Stimulated activated CD8-positive, alpha-beta memory T cell treated with anti-CD3 and anti-CD28 coated beads, Interleukin-4, amount 100 ng/mL, for 1 hour (primary cell): ENCODE results near the gene PTMS.

Source experiments
- DNase-seq, 2 donors: peaks; one replicate each; pipeline ENCODE4 v3.0.0-alpha.2; 2020; ENCODE audit warnings: low read depth in 2 of 2, low spot score in 1 of 2

PTMS gene

DNA sequence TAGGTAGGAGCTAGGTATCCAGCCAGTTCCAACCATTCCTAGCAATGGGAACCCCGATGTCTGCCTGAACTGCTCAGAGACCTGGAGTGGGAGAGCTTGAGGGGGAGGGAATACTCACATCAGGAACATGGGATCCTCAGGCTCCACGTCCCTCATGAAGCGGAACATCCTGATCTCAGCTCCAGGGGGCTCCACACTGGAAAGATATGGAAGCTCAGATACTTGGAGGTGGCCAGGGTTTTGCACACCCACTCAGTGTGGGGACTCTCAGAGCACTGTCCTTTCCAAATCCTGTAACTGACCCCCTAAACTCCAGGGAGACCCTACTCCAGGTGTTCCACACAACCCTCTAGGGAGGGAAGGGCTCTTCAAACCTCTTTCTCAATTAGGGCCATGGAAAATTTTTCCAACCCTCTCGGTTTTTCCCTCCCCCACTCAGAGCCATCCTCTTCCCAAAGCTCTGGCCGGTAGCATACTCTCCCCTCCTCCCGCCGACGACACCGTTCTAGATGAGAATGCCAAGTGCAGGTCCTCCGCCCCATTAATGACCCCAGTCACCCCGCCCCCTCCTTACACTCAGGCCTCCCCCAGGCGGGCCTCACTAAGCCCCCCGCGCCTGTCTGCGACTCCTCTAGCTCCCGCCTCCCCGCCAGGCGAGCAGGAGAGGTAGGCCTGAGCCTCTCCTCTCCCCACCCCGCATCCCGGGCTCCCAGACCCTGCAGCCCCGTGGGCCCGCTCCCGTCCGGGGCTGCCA, 13.8 kb upstream of the PTMS start:
- no peak for DNase-seq

- DNase-seq: peak; percentile 90 to 95
These were observed 13.0 kb upstream of the PTMS start, which contains the start of gene MLF2 for GRCh38 chr12:6752921-6753771. Gene MLF2 (minus strand): TSS chr12:6753141. CDS start chr12:6752334, 807 bp downstream.

- DNase-seq: no peak
These were observed 12.3 kb upstream of the PTMS start for GRCh38 chr12:6753772-6754356.

GRCh38 chr12:6754411-6754810, 11.8 kb upstream of the PTMS start:
- DNase-seq: no peak

GRCh38 chr12:6757028-6757690, 9.0 kb upstream of the PTMS start:
- no peak for DNase-seq

DNA sequence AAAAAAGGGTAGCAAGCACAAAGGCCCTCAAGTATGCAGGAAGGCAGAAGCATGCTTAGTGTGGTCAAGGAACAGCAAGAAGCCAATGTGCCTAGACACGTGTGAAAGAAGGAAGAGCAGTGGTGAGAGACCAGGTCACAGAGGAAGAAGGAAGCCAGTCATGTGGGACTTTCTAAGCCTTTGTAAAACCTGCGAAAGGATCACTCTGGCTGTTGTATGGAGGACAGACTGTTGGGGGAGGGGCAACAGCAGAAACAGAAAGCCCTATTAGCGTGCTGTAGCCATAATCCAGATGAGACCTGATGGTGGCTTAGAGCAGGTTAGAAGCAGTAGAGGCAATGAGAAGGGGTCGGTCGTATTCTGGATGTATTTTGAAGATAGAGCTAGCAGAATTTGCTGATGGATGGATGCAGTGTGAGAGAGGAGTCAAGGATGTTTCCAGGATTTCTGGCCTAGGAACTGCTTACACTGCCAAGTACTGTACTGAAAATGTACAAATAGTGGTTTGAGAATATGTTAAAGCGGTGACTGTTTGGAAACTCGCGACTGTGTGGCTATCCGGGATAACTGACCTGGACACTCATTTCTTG, 7.6 kb upstream of the PTMS start:
- no peak for DNase-seq

DNA sequence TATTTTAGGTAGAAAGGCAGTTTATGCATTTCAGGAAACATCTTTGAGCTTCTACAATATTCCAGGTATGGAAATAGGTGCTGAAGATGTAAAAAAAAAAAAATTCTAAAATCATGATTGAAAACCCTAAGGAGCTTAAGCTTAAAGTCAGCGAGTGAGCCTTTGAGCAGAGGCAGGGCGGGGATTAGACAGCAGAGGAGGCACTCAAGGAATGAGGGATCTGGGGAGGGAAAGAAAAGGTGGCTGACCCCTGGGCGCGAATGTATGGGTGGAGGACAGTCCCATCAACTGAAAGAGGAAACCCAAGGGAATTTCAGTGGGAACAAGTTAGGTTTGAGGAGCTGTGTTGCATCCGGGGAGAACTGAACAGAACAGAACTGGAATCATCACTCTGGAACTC, 6.4 kb upstream of the PTMS start:
- DNase-seq: no peak

DNA sequence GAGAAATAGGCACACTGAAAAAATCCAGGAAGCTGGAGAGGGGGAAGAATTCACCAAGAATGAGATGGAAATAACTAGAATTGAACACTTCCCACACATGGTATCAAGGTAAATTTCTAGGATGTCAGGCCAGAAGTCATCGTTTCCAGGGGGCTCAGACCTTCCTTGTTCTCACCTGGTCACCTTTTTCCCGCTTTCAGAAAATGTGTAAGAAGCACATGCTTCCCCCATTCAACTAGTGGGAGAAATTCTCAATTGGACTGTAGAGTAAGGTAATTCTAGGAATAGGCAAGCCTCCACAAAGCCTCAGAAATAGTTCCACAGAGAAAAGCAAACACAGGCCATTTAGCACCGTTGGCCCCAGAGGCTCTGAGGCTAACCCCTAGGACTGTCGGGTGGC, 2.8 kb upstream of the PTMS start:
- DNase-seq: no peak

GRCh38 chr12:6764011-6764828, 1.9 kb upstream of the PTMS start:
- peak in 1 of 2 donors; percentile 16 for DNase-seq

GRCh38 chr12:6765048-6765633, 1.0 kb upstream of the PTMS start:
- no peak for DNase-seq

DNA sequence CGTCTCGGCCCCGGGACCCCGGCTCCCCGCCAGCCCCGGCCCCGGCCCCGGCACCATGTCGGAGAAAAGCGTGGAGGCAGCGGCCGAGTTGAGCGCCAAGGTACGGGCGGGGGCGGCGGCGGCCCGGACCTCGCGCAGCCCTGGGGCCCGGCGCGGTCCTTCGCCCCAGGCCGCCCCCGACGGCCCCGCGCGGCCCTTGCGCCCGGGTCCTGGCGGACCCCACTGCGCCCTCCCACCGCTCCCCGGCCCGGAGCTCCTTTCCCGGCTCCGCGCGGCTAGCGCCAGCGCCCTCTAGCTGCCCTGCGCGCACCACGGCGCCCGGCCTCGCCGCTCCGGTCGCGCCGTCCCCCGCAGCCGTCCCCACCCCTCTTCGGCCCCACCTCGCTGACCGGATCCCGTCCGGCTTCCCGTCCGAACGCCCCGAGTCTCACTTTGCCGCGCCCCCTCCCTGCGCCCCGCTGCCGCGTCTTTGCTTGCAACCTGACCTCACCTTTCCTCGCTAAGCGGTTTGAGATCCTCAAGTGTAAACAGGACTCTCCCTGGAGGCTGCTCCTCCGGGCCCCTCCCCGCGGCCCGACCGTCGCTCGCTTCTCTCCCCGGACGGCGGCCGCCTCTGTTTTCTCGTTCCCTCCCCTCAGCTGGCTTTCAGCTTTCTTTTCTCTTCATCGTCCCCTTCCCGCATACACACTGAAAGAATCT, 637 bp downstream of the PTMS start:
- no peak for DNase-seq

DNA sequence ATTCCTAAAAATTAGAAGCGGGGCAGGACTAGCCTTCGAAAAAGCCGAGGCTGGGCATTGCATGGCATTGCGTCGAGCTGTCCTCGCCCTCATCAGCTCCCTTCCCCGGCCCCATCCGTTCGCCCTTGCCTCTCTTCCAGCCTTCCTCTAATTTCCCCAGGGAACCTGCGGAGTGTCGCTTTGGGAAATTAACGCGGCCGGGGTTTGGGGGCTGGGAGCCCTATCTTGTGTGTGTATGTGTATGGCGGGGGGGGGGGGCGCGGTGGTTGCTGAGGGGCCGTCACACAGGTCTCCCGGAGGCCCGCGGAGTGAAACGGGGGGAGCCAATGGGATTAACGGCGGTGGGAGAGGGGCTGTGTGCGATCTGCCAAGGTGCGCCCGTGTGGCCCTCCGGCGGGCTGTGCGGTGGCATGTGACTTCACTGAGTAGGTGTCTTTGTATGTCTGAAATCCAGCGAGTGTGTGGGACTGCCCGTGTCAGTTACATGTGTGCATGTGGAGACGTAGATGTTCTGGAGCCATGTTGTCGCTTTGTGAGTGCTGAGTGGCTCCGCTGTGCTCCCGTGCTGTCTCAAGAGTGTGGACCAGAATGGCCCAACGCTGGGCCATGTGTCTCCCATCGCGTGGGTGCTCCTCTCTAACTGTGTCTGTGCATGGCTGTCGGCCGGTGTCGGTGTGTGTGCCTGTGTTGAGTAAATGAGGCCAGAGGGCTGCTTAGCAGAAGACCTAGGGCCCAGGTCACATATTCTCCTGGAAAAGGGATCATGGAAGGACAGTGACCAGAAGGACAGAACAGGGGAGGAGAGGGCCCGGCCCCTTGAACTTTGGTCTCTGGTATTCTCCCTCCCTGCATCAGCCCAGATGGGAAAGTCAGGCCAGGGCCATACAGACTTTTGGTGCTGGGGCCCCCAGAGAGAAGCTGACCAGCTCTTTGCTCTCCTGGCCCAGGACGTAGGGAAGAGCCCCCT, 1.5 kb downstream of the PTMS start:
- DNase-seq: no peak

DNA sequence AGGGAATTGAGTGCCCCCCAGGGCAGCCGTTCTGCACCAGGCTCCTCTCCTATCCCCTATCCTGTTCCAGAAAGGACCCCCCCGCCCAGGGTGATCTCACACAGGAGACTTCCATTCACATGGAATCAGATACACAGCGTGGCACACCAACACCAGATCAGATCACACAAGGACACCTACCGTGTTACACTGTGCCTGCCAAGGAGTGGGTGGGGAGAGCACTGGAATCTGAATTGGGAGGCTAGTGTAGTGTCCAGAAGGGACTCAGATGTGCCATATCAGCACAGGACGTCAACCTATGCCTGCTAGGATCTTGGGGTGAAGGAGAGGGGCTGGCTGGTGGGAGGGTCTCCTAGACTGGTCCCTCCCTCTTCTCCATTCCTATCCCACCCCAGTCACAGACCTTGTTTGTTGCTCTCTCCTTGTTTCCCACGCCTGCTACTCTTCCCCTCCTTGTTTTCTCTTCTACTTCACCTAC, 2.3 kb downstream of the PTMS start:
- DNase-seq: no peak

DNA sequence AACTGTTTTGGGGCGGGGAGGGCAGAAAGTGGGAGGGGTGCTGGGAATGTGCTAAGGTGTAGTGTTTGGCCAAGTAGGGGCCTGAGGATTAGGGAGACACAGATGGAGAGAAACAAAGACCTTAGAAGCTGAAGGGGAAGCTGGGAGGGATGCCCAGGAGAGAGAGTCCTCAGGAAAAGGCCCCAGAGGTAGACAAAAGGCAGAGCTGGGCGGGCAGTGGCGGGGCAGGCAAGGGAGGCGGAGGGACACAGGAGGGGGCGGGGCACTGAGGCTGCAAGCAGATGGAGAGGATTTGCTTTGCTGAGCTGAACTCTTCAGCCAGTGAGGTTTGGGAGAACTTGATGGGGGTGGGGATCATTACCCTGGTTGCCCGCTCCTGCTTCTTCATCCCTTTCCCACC, 2.8 kb downstream of the PTMS start:
- no peak for DNase-seq

GRCh38 chr12:6769666-6770065, 3.5 kb downstream of the PTMS start:
- DNase-seq: no peak

- no peak for DNase-seq
These were observed 3.9 kb downstream of the PTMS start for GRCh38 chr12:6770094-6770493.

DNA sequence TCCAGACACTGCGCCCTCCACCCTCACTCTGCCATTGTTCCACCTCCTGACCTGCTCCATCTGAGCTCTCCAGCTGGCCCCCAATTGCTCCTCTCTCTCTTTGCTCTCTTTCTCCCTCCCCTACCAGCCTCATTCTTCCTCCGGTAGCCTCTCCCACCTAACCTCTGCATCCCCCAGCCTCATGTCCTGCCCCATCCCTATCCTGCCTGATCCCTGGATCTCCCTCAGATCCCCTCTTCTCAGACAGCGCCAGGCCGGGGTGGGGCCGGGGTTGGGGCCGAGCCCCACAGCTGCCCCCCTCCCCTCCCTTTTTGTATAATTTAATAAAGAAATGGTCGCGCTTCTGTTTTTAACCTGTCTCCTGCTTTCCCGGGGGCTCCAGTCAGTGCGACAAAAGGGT, 4.4 kb downstream of the PTMS start:
- DNase-seq: no peak

- no peak for DNase-seq
These were observed 4.9 kb downstream of the PTMS start for GRCh38 chr12:6771091-6771495.
